GM12874 (cell line): Measurements from ENCODE around the gene MAZ.
A peak's percentile ranks its signal among the peaks of the same experiment; 100 is the strongest.

Source experiments
- TF ChIP-seq, protein P1 (sequence below): IDR thresholded peaks from 2 replicates; pipeline ENCODE4 v1.5.1; 2011; ENCODE audit warnings: low read depth, mild to moderate bottlenecking, control low read depth, low read length, moderate library complexity; ENCODE audit not compliant: insufficient read depth

Gene MAZ

GRCh38 chr16:29779474-29779873, 26.9 kb upstream of the MAZ start:
- TF ChIP-seq, protein P1, sequence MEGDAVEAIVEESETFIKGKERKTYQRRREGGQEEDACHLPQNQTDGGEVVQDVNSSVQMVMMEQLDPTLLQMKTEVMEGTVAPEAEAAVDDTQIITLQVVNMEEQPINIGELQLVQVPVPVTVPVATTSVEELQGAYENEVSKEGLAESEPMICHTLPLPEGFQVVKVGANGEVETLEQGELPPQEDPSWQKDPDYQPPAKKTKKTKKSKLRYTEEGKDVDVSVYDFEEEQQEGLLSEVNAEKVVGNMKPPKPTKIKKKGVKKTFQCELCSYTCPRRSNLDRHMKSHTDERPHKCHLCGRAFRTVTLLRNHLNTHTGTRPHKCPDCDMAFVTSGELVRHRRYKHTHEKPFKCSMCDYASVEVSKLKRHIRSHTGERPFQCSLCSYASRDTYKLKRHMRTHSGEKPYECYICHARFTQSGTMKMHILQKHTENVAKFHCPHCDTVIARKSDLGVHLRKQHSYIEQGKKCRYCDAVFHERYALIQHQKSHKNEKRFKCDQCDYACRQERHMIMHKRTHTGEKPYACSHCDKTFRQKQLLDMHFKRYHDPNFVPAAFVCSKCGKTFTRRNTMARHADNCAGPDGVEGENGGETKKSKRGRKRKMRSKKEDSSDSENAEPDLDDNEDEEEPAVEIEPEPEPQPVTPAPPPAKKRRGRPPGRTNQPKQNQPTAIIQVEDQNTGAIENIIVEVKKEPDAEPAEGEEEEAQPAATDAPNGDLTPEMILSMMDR, result no peak

- TF ChIP-seq, protein P1, result no peak
Measured at GRCh38 chr16:29784157-29784556, 22.2 kb upstream of the MAZ start.

- TF ChIP-seq, protein P1, result peak; percentile 80
Measured at GRCh38 chr16:29784901-29785500, 21.3 kb upstream of the MAZ start.

GRCh38 chr16:29789775-29790182, 16.6 kb upstream of the MAZ start:
- TF ChIP-seq, protein P1, result no peak

DNA sequence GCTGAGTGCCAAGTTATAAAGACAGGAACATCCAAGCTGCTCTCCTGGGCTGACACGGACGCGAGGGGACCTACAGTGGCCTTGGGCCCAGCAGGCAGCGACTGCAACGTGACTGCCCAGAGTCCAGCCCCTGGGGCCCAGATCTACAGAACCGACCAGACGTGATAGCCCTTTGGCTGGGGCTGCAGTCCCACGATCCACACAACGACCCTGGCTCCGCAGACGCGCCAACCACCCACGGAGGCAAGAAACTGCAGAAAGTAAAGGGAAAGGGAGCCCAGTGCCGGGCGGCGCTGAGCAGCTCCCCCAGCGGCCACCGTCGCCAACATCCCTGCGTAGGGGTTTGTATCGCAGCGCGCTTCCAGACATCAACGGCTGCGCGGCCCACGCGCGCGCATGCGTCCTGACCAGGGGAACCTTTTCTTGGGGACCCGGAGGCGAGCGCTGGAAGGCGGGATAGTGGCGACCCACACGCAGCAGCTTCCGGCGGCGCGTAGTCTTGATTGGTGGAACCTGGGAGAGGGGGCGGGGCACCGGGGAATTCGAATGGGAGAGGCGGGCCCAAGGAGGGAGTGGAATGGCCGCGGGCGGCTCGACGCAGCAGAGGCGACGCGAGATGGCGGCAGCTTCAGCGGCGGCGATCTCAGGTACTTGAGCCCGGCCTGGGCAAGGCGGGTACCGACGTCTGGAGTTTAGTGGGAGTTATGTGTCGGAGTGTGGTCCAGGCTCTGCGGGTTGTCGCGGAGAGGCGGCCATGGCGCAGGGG, 16.0 kb upstream of the MAZ start, which contains the start of gene KIF22:
Gene KIF22, plus strand, starts transcription at position 569 of the 766 bp plus-strand sequence. Its CDS starts 9 bp downstream, at position 578.
- TF ChIP-seq, protein P1, result peak; percentile 93

DNA sequence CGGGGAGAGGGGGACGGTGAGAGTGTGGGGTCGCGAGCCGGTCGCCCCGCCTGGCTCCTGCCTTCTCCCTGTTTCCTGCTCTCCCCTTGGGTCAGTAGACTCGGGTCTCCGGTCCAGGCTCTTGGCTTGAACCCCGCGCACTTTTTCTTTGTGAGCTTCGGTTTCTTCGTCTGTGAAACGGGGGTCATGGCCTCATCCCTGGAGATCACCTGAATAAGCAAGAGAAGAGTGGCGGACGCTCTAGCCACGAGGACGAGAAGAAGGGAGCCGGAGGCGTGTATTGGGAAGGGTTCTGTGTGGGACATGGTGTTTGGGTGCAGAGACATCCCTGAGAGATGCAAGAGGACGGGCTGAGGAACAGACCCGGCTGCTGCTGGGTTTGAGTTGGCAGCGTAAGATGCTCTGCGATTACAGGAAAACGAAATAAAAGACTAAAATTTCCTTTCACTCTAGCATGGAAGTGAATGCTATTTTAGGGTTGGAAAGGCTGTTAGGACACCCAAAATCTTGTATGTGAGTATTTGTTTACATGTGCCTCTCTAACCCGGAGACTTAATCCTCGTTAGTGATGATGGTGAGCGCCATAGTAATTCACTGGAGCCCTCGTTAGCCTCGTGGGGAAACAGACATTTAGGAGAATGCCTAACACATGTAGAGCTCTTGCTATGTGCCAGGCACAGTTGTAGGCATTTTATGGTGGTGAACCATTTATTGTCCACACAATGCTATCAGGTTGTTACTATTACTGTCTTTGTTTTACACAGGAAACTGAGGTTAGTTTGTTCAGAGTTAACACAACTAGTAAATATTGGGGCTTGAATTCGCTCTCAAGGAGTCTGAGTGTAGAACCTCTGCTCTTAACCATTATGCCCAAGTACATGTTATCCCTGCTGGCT, 15.1 kb upstream of the MAZ start:
- TF ChIP-seq, protein P1, result no peak
